Measurements from ENCODE around the gene SLC9A8.

SLC9A8 gene

GRCh38 chr20:49905415-49906091, 92.9 kb downstream of the SLC9A8 start:
- Mint-ChIP-seq H3K27ac (peak overlapping the region; percentile 35), H3K4me3 (no peak overlapping the region), H3K4me1 (peaks cover 8% of the 10 kb centered on the region), H3K9me3 (no peaks in the 10 kb centered on the region), H3K27me3 (no peaks in the 10 kb centered on the region), H3K36me3 (peaks cover 34% of the 10 kb centered on the region)
- ATAC-seq (ENCODE audit: low read depth) (no peak), DNase-seq (ENCODE audit: low spot score in 2 of 2) (no peak)

GRCh38 chr20:49906101-49906604, 93.5 kb downstream of the SLC9A8 start:
- peaks cover 11% of the 10 kb centered on the region for H3K4me1 Mint-ChIP-seq
- DNase-seq (ENCODE audit: low spot score in 2 of 2) (no peak), ATAC-seq (ENCODE audit: low read depth) (no peak)
- H3K27ac Mint-ChIP-seq = peak overlapping the region; percentile 35
- no peak overlapping the region for H3K4me3 Mint-ChIP-seq
- H3K9me3 Mint-ChIP-seq = no peaks in the 10 kb centered on the region
- no peaks in the 10 kb centered on the region for H3K27me3 Mint-ChIP-seq
- peaks cover 34% of the 10 kb centered on the region for H3K36me3 Mint-ChIP-seq

GRCh38 chr20:49906615-49907154, 94.1 kb downstream of the SLC9A8 start:
- no peak for DNase-seq (ENCODE audit: low spot score in 2 of 2)
- H3K4me1 Mint-ChIP-seq = peaks cover 11% of the 10 kb centered on the region
- no peaks in the 10 kb centered on the region for H3K9me3 Mint-ChIP-seq
- ATAC-seq (ENCODE audit: low read depth) = no peak
- H3K4me3 Mint-ChIP-seq = no peak overlapping the region
- no peaks in the 10 kb centered on the region for H3K27me3 Mint-ChIP-seq
- no peak overlapping the region for H3K27ac Mint-ChIP-seq
- peaks cover 34% of the 10 kb centered on the region for H3K36me3 Mint-ChIP-seq

GRCh38 chr20:49907405-49908257, 95.0 kb downstream of the SLC9A8 start:
- Mint-ChIP-seq H3K36me3 (peaks cover 35% of the 10 kb centered on the region), H3K27ac (peak overlapping the region; percentile 60), H3K27me3 (no peaks in the 10 kb centered on the region), H3K4me1 (peaks cover 11% of the 10 kb centered on the region), H3K9me3 (no peaks in the 10 kb centered on the region), H3K4me3 (no peak overlapping the region)
- ATAC-seq (ENCODE audit: low read depth) (no peak), DNase-seq (ENCODE audit: low spot score in 2 of 2) (no peak)

GRCh38 chr20:49908258-49908565, 95.6 kb downstream of the SLC9A8 start:
- H3K4me1 Mint-ChIP-seq = peaks cover 11% of the 10 kb centered on the region
- no peaks in the 10 kb centered on the region for H3K27me3 Mint-ChIP-seq
- H3K36me3 Mint-ChIP-seq = peaks cover 34% of the 10 kb centered on the region
- ATAC-seq (ENCODE audit: low read depth) = no peak
- H3K4me3 Mint-ChIP-seq = no peak overlapping the region
- no peak overlapping the region for H3K27ac Mint-ChIP-seq
- no peak for DNase-seq (ENCODE audit: low spot score in 2 of 2)
- no peaks in the 10 kb centered on the region for H3K9me3 Mint-ChIP-seq

DNA sequence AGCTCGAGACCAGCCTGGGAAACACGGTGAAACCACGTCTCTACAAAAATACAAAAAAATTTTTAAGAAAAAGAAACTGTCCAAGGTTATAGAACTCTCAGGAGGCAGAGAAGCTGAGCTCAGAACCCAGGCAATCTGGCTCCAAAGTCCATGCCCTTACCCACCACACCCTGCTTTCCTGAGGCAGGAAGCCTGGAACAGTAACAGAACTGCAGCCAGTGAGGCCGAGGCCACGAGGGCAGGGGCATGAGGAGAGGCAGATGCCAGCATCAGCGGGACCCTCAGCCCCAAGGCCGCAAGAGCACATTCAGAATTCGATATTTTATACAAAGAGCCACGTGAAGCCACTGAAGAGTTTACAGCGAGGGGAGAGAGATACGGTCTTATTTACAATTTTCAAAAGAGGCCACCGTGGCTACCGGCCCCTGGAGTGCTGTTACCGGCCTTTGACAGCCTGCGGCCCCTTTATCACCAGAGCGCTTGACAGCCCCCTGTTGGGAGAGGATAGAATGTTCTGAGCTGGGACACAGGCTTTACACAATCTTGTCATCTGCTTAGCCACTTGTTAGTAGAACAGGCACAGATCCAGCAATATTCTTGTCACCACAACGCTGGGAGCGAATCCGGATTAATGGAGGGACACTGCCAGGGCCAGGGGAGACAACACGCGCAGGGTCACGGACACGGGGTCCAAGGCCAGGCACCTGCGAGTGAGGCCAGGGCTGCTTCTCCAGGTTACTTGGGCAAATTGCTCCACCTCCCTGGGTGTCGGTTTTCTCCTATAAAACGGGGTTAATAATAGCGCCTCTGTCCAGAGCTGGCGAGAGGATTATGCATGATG, 97.1 kb downstream of the SLC9A8 start:
- Mint-ChIP-seq H3K27ac (no peak overlapping the region), H3K27me3 (no peaks in the 10 kb centered on the region), H3K9me3 (no peaks in the 10 kb centered on the region), H3K36me3 (peaks cover 29% of the 10 kb centered on the region), H3K4me1 (peaks cover 17% of the 10 kb centered on the region), H3K4me3 (no peak overlapping the region)
- ATAC-seq (ENCODE audit: low read depth) (no peak), DNase-seq (ENCODE audit: low spot score in 2 of 2) (no peak)

DNA sequence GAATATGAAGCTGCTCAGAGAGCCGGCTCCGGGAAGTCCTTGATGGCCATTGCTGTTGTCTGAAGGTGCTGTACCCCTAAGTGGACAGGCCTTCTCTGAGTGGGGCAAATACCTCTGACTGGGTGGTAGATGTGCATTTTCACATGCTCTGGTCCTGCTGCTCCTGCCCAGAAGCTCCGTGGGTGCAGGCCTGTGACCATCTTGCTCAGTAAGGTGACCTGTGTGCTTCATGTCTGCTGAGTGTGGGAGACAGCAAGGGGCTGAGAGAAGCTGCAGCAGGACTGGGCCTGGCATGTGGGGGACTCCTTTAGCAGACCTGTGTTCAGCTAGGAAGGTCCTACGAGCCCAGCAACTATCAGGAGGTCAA, 97.7 kb downstream of the SLC9A8 start:
- Mint-ChIP-seq H3K4me1 (peaks cover 19% of the 10 kb centered on the region), H3K36me3 (peaks cover 23% of the 10 kb centered on the region), H3K4me3 (no peak overlapping the region), H3K9me3 (no peaks in the 10 kb centered on the region), H3K27me3 (no peaks in the 10 kb centered on the region), H3K27ac (peak overlapping the region; percentile 45)
- ATAC-seq (ENCODE audit: low read depth) = no peak
- no peak for DNase-seq (ENCODE audit: low spot score in 2 of 2)

- DNase-seq (ENCODE audit: low spot score in 2 of 2) (no peak), ATAC-seq (ENCODE audit: low read depth) (no peak)
- Mint-ChIP-seq H3K4me3 (peak overlapping the region; percentile 99), H3K27me3 (no peaks in the 10 kb centered on the region), H3K27ac (peak overlapping the region; percentile 100), H3K36me3 (peaks cover 6% of the 10 kb centered on the region), H3K4me1 (peaks cover 21% of the 10 kb centered on the region), H3K9me3 (no peaks in the 10 kb centered on the region)
Measured at GRCh38 chr20:49913399-49914047, 100.9 kb downstream of the SLC9A8 start.

GRCh38 chr20:49914310-49915117, 101.9 kb downstream of the SLC9A8 start:
- H3K9me3 Mint-ChIP-seq = no peaks in the 10 kb centered on the region
- no peaks in the 10 kb centered on the region for H3K27me3 Mint-ChIP-seq
- DNase-seq (ENCODE audit: low spot score in 2 of 2) (no peak), ATAC-seq (ENCODE audit: low read depth) (peak; percentile 4)
- H3K4me3 Mint-ChIP-seq = peak overlapping the region; percentile 99
- H3K36me3 Mint-ChIP-seq = peaks cover 3% of the 10 kb centered on the region
- H3K27ac Mint-ChIP-seq = peak overlapping the region; percentile 100
- H3K4me1 Mint-ChIP-seq = peaks cover 20% of the 10 kb centered on the region

- DNase-seq (ENCODE audit: low spot score in 2 of 2) (no peak), ATAC-seq (ENCODE audit: low read depth) (peak; percentile 47)
- Mint-ChIP-seq H3K36me3 (peaks cover 1% of the 10 kb centered on the region), H3K27me3 (no peaks in the 10 kb centered on the region), H3K4me1 (peaks cover 20% of the 10 kb centered on the region), H3K4me3 (peak overlapping the region; percentile 99), H3K9me3 (no peaks in the 10 kb centered on the region), H3K27ac (peak overlapping the region; percentile 100)
Measured at GRCh38 chr20:49915118-49915379, 102.4 kb downstream of the SLC9A8 start.

- DNase-seq (ENCODE audit: low spot score in 2 of 2) (peak; percentile 92 to 99), ATAC-seq (ENCODE audit: low read depth) (peak; percentile 75)
- Mint-ChIP-seq H3K9me3 (no peaks in the 10 kb centered on the region), H3K36me3 (peaks cover 1% of the 10 kb centered on the region), H3K4me3 (peak within 1 kb of the TSS; percentile 99), H3K27me3 (no peaks in the 10 kb centered on the region), H3K4me1 (peaks cover 19% of the 10 kb centered on the region), H3K27ac (peak within 1 kb of the TSS; percentile 100)
Measured at GRCh38 chr20:49915380-49916145, 102.9 kb downstream of the SLC9A8 start, which contains the start of gene SPATA2. Gene SPATA2, minus strand, starts transcription at chr20:49915529. Its CDS starts 7,039 bp downstream, at chr20:49908490.
